HK-2 (cell line): ENCODE data around the gene DNAJB12.
"Not testable (repeated sequence)": the region's sequence is repeated elsewhere in the genome, so short reads cannot be mapped to it uniquely, and the experiment has no call there.

ENCODE experiments used
- DNase-seq: peaks from one replicate; pipeline ENCODE4 v3.0.0-alpha.2; 2018; ENCODE audit not compliant: unreplicated experiment

Gene DNAJB12

GRCh38 chr10:72316748-72317435 is 37.8 kb downstream of the DNAJB12 start:
- DNase-seq: no peak

GRCh38 chr10:72316386-72316700 is 38.4 kb downstream of the DNAJB12 start:
- no peak for DNase-seq

DNA sequence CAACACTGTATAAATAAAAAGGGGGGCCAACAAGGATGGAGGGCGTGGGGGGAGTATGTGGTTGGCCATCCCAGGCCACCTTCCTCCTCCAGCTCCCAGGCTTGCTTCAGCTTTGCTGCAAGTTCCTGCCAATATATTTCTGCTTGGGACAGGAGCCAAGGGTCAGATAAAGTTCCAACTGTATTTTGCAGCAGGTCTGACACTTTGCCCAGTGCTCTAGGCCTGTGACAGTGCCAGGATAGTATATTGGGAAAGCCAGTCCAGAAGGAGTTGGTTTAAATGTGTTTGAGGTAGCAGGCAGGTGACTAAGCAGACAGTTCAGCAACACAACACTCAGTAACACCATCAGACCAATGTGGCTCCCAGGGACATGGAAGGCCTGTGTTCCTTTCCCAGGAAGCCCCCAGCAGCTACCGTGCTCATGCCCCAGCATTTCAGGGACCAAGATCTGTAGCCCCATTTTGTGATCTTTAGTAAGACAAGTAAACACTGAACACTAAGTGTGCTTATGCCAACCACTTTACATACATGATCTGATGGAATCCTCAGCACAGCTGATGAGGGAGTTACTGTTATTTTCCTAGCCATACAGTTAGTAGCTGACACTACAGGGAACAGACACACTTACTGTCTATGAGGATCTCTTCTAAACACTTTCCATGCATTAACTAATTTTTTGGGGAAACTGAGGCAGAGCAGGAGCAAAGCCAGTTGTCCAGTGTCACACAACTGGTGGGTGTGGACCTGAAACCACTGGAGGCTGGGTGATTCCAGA is 38.9 kb downstream of the DNAJB12 start:
- no peak for DNase-seq

- DNase-seq: no peak
These were observed 39.7 kb downstream of the DNAJB12 start for GRCh38 chr10:72315054-72315453.

GRCh38 chr10:72314263-72314662 is 40.5 kb downstream of the DNAJB12 start:
- no peak for DNase-seq

DNA sequence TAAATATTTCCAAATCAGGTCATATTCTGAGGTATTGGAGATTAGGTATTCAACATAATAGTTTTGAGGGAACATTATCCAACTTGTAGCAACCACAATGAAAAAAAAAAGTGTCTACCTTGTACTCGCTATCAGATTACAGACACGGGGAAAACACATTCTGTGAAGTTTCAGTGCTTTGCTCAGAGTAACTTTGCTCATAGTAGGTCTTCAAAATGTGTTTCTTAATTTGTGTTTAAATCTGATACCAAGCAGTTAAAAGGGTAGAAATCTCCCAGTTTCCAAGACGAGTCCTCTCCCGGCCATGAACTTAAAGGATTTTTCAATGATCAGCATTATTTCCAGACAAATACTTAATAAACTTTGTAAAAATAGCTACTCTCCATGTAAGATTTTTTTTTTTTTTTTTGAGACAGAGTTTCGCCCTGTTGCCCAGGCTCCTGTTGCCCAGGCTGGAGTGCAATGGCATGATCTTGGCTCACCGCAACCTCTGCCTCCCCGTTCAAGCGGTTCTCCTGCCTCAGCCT is 41.8 kb downstream of the DNAJB12 start:
- DNase-seq: no peak

- DNase-seq: no peak
These were observed 43.1 kb downstream of the DNAJB12 start for GRCh38 chr10:72311667-72312066.

DNA sequence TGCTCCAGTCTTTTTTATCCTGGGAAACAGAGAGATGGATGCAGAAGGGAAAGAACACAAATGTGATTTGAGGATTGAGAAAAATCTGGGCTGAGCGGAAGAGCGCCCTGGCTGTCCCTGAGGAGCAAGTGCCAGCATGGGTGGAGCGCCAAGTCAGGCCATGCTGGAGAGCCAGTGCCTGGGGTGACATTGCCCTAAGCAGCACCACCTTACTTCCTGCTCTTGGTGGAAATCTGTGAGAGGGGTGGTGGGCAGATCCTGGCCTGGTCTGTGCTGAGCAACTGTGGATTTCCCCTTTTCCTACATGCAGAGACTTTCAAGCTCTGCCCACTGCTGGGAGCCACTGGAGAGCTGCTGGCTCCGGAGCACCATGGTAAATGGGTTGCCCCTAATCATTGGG is 44.1 kb downstream of the DNAJB12 start:
- DNase-seq: no peak

DNA sequence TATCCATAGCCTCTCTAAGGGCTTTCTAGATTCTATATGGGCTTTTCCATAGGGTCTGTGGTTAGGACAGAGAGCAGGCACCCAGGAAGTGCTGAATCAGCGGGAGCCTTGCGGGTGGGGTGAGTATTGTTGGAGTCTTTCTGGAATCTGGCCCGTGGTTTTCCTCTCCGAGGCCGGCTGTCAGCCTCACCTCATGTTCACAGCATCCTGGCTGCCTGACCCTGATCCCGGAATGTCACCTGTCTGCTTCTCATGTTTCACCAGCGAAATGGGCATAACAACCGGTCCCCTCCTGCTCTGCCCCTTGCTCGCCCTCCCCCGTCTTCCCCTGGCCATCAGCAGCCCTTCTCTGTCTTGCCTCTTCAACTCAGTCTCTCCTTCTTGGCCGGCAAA is 44.5 kb downstream of the DNAJB12 start:
- peak; percentile 76 for DNase-seq

GRCh38 chr10:72309290-72310240 is 45.2 kb downstream of the DNAJB12 start:
- no peak for DNase-seq

GRCh38 chr10:72308320-72308987 is 46.3 kb downstream of the DNAJB12 start:
- peak; percentile 78 for DNase-seq

DNA sequence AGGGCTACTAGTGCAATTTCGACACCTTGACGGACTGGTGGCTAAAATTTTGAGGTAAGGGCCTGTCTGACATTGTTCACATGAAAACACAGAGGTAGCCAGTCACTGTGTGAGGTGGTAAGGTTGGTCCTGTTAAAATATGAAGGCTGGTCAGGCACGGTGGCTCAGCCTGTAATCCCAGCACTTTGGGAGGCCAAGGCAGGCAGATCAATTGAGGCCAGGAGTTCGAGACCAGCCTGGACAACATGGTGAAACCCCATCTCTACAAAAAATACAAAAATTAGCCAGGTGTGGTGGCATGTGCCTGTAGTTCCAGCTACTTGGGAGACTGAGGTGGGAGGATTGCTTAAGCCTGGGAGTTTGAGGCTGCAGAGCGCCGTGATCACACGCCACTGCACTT is 47.0 kb downstream of the DNAJB12 start:
- not testable (repeated sequence) for DNase-seq

GRCh38 chr10:72306215-72306760 is 48.4 kb downstream of the DNAJB12 start:
- DNase-seq: no peak

GRCh38 chr10:72303424-72304128 is 51.1 kb downstream of the DNAJB12 start:
- DNase-seq: no peak

DNA sequence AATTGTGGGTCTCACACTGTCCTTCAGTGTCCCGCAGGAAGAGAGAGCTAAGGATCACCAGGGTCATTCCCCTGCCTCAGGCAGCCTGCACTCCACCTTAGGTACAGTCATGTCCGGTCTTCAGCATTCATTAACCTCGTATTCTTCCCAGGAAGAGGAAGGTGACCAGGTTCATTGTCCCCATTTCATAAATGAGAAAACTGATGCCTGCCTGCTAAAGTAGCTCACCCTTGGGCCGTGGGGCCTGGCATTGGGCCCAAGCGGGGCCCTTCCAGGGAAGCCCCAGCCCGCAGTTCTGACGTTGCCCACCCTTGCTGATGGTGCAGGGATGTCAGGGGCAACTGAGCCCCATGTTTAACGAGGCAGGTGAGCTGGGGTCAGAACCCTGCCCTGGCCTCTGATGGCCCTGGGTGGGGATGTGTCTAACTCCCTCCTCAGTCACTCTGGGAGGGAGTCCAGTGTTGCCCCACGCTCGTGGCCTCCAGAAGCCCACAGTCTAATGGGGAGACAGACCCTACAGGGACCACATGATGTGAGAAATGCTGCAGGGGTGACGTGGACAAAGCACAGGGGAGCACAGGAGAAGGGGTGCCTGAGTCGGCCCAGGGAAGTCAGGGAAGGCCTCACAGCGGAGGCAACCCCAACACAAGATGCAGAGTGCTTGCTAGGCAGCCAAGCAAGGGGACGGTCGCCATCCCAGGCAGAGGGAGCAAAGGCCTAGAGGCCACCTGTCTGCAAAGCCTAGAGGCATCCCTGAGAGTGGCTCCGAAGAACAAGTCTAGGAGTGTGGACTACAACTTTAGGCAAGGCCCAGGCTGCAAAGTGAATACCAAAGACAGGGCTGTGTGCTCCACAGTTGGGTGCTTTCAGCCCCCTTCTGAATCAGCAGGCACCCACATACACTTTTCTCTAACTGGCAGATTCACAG is 55.9 kb downstream of the DNAJB12 start:
- no peak for DNase-seq

DNA sequence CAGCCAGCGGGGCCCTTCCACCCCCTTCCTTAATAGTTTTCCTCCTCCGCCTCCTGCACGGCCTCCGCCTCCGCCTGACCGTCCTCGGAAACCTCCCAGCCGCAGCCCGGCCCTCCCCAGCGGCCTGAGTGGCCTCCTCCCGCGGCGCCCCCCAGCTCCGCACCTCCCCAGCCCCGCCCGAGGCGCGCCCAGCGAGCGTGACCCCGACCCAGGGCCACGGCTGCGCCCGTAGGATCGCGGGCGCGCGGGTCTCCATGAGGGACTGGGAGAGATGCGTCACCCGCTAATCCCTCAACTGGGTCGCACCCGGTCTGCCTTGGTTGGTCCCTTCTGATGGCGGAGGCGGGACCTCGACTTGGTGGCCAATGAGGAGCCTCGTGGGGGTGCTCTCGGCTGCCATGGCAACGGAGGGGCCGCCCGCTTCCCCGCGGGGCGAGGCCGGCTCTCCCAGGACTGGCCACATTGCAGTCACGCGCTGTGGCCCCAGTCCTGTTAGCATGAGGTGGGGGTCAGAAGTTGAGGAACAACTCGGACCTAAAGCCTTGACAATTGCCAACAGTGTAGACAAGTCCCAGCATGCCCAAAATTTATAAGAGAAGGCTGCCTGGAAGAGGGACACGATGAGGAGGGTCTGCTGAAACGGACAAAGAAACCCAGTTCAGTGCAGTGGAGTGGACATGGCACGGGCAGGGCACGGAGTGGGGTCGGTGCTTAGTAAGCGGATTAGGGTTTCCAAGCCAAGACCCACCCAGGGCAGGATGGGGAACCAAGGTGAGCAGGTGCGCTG is 56.7 kb downstream of the DNAJB12 start:
- peak; percentile 100 for DNase-seq

DNA sequence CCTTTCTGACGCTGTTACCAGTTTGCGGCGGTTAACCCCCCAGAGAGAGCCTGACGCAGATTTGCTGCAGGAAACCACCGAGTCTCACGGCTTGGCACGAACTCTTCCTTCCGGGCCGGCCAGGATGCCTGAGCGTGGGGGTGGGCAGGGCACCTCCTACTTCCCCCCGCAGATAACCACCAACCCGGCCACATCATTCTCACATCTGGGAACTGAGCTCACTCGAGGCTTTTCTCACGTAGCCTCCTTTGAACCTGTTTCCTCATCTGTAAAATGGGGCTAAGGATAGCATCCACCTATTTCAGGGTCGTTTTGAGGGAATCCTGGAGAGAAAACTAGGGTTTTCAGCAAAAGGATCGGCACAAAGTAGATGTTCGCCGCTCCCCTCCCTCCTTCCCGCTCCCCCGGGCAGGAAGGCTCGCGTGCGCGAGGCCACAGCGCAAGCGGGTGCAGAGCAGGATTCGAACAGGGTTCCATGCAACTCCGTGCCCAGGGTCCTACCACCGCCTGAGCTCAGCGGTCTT is 57.4 kb downstream of the DNAJB12 start:
- peak; percentile 97 for DNase-seq

GRCh38 chr10:72296829-72297280 is 57.9 kb downstream of the DNAJB12 start:
- not testable (repeated sequence) for DNase-seq
